HepG2 (cell line): ENCODE data around the gene DENND2A. TPM values are rescaled to one million over a fixed set of nuclear protein-coding genes. Genes with fewer than 3 reads are reported as not detected.
"Not testable (repeated sequence)": the region's sequence is repeated elsewhere in the genome, so short reads cannot be mapped to it uniquely, and the experiment has no call there.

ENCODE experiments used
- ATAC-seq: fragments of 200-7000 bp; cut with Tn5 transposase; 3 replicates; pipeline ENCODE4 v1.9.1; 2020; ENCODE audit warnings: mild to moderate bottlenecking, moderate library complexity
- BruUV-seq: library from RNA; stranded (reverse); fragments of 400-500 nt; replicated peaks from 2 replicates; lab custom pipeline; 2021; lab: Mats Ljungman, UMichigan
- CTCF ChIA-PET: fragments of 300-600 bp; formaldehyde crosslinking; extraction: SDS; loops from one replicate; lab custom pipeline; 2021; ENCODE audit warnings: low total read pairs, inconsistent platforms, low intra/inter-chr PET ratio; lab: Yijun Ruan, JAX
- POLR2A ChIA-PET: fragments of 350-600 bp; sonication (Branson Sonifier 250); formaldehyde crosslinking; loops from one replicate; lab custom pipeline; 2020; ENCODE audit warnings: antibody characterized with exemption, inconsistent platforms; lab: Yijun Ruan, JAX
- DNase-seq: peaks from one replicate; pipeline ENCODE4 v3.0.0-alpha.2; 2015; ENCODE audit warnings: low spot score
- FAIRE-seq: peaks from 3 replicates; lab custom pipeline; 2011; peaks lifted over from hg19 to GRCh38; lab: Jason Lieb, UNC
- H2AFZ ChIP-seq: one replicate; pipeline ENCODE4 v1.6.1; 2011; ENCODE audit warnings: low read length, inconsistent platforms
- H3K27ac ChIP-seq: fragments of 300-600 bp; 3 replicates; pipeline ENCODE4 v1.8.0; 2011; ENCODE audit warnings: mixed run types, mild to moderate bottlenecking, mixed read lengths, low read length, inconsistent platforms; ENCODE audit not compliant: insufficient read depth; ENCODE audit errors: extremely low read length
- H3K27me3 ChIP-seq, 2 experiments: fragments of 200-600 bp in 1 of 2; 2 replicates in 1 of 2; 3 replicates in 1 of 2; pipeline versions ENCODE4 v1.6.0 to v1.8.0; 2011; ENCODE audit warnings: low read length in 2 of 2, mild to moderate bottlenecking in 2 of 2, moderate library complexity in 2 of 2, inconsistent platforms in 1 of 2; ENCODE audit not compliant: insufficient read depth in 2 of 2, control insufficient read depth in 1 of 2
- H3K36me3 ChIP-seq, 2 experiments: fragments of 200-600 bp in 1 of 2; replicated peaks in 1 of 2; 2 replicates in 1 of 2; 3 replicates in 1 of 2; pipeline versions ENCODE4 v1.5.1 to v1.8.0; 2011; ENCODE audit warnings: low read length in 2 of 2, inconsistent platforms in 1 of 2; ENCODE audit not compliant: insufficient read depth in 2 of 2, control insufficient read depth in 1 of 2
- H3K4me1 ChIP-seq: 2 replicates; pipeline ENCODE4 v1.5.1; 2012; ENCODE audit warnings: low read length, inconsistent platforms; ENCODE audit not compliant: insufficient read depth
- H3K4me2 ChIP-seq: 2 replicates; pipeline ENCODE4 v1.6.0; 2011; ENCODE audit warnings: low read depth, low read length, inconsistent platforms
- H3K4me3 ChIP-seq, 3 experiments: fragments of 200-600 bp in 1 of 3; sonication (generic), shearing (Covaris generic) in 1 of 3; replicated peaks in 1 of 3; 2 replicates each; pipeline ENCODE4 v1.5.1; 2011 to 2016; ENCODE audit warnings: low read length in 3 of 3, inconsistent platforms in 2 of 3, low read depth in 2 of 3, mild to moderate bottlenecking in 2 of 3, control low read depth in 1 of 3, mixed read lengths in 1 of 3; ENCODE audit not compliant: insufficient read depth in 1 of 3
- H3K79me2 ChIP-seq: one replicate; pipeline ENCODE4 v1.6.1; 2011; ENCODE audit warnings: low read length, inconsistent platforms; ENCODE audit not compliant: insufficient read depth
- H3K9ac ChIP-seq: 2 replicates; pipeline ENCODE4 v1.6.0; 2011; ENCODE audit warnings: mild to moderate bottlenecking, low read depth, low read length, inconsistent platforms; ENCODE audit not compliant: insufficient read depth
- H3K9me3 ChIP-seq: 2 replicates; pipeline ENCODE4 v1.5.1; 2012; ENCODE audit warnings: mild to moderate bottlenecking, low read length
- H4K20me1 ChIP-seq: 2 replicates; pipeline ENCODE4 v1.6.0; 2011; ENCODE audit warnings: inconsistent platforms, mild to moderate bottlenecking, low read length, moderate library complexity; ENCODE audit not compliant: insufficient read depth
- ARNTL ChIP-seq: sonication (generic); formaldehyde crosslinking; IDR thresholded peaks from 2 replicates; pipeline ENCODE4 v1.4.0; 2020; ENCODE audit warnings: mild to moderate bottlenecking, missing genetic modification reagents
- CTCF ChIP-seq: sonication (generic); formaldehyde crosslinking; IDR thresholded peaks from 2 replicates; pipeline ENCODE4 v1.5.0; 2020; ENCODE audit warnings: mild to moderate bottlenecking, missing genetic modification reagents, moderate library complexity
- HOXA3 ChIP-seq: sonication (generic); formaldehyde crosslinking; IDR thresholded peaks from 2 replicates; pipeline ENCODE4 v1.5.0; 2020; ENCODE audit warnings: missing genetic modification reagents
- KLF15 ChIP-seq: sonication (generic); formaldehyde crosslinking; IDR thresholded peaks from 2 replicates; pipeline ENCODE4 v1.8.1; 2023; ENCODE audit warnings: borderline replicate concordance, mild to moderate bottlenecking, inconsistent platforms, missing genetic modification reagents, mixed read lengths
- LCORL ChIP-seq, 2 experiments: fragments of 450-650 bp in 1 of 2; sonication (generic) in 1 of 2; formaldehyde crosslinking in 1 of 2; IDR thresholded peaks; 2 replicates each; pipeline versions ENCODE4 v1.5.0 to v1.6.1; 2017 to 2020; ENCODE audit warnings: antibody characterized with exemption in 1 of 2, missing genetic modification reagents in 1 of 2
- NR2F2 ChIP-seq: IDR thresholded peaks from 2 replicates; pipeline ENCODE4 v1.6.1; 2012; ENCODE audit warnings: low read depth, inconsistent platforms, borderline replicate concordance
- PHB2 ChIP-seq: fragments of 450-650 bp; IDR thresholded peaks from 2 replicates; pipeline ENCODE4 v1.6.1; 2018; ENCODE audit not compliant: partially characterized antibody
- RBFOX2 ChIP-seq: fragments of 200-400 bp; formaldehyde crosslinking; IDR thresholded peaks from 2 replicates; pipeline ENCODE4 v1.6.1; 2017; ENCODE audit warnings: low read depth, mild to moderate bottlenecking, low read length
- SIN3B ChIP-seq: fragments of 150-350 bp; IDR thresholded peaks from 2 replicates; pipeline ENCODE4 v1.6.1; 2014; ENCODE audit warnings: low read length
- SP5 ChIP-seq: IDR thresholded peaks from 2 replicates; pipeline ENCODE4 v1.6.1; 2016; ENCODE audit warnings: low read depth, borderline replicate concordance
- ZMYM4 ChIP-seq: sonication (generic); formaldehyde crosslinking; IDR thresholded peaks from 2 replicates; pipeline ENCODE4 v1.8.1; 2023; ENCODE audit warnings: mild to moderate bottlenecking, missing genetic modification reagents
- ZNF512 ChIP-seq: sonication (generic); formaldehyde crosslinking; IDR thresholded peaks from 2 replicates; pipeline ENCODE4 v1.4.0; 2020; ENCODE audit warnings: mild to moderate bottlenecking, missing genetic modification reagents
- ZNF530 ChIP-seq: sonication (generic); formaldehyde crosslinking; IDR thresholded peaks from 2 replicates; pipeline ENCODE4 v1.5.0; 2020; ENCODE audit warnings: low read depth, mild to moderate bottlenecking, missing genetic modification reagents
- ZNF678 ChIP-seq: sonication (generic); formaldehyde crosslinking; IDR thresholded peaks from 2 replicates; pipeline ENCODE4 v1.4.0; 2020; ENCODE audit warnings: mild to moderate bottlenecking, missing genetic modification reagents
- ZNF777 ChIP-seq: sonication (generic); formaldehyde crosslinking; IDR thresholded peaks from 2 replicates; pipeline ENCODE4 v1.4.0; 2020; ENCODE audit warnings: missing genetic modification reagents
- WGBS: methylation state at CpG from one replicate; pipeline ENCODE4 v1.1.6; 2017; ENCODE audit warnings: low lambda C conversion rate; 5-methylcytosine and 5-hydroxymethylcytosine counted together
- in situ Hi-C: cut with HindIII; loops from 2 replicates; pipeline ENCODE4 v1.10.0; 2017; ENCODE audit warnings: low pct_unique_long_range_greater_than_20kb; ENCODE audit not compliant: extremely low pct_ligation_motif_present
- intact Hi-C: fragments of 100-400 bp; cut with micrococcal nuclease; formaldehyde crosslinking; loops from one replicate; pipeline ENCODE4 v1.10.0; 2022; ENCODE audit not compliant: unreplicated experiment
- polyA plus RNA-seq, 8 experiments: library from polyadenylated mRNA; depleted of rRNA in 3 of 8; stranded (reverse) in 7 of 8; unstranded in 1 of 8; fragments of >200 nt; fragmentation: Illumina TruSeq in 4 of 8; extraction: Trizol in 4 of 8; gene quantifications; 2 replicates each; pipeline versions ENCODE4 v1.2.1 to v1.2.3, GENCODE V29; 2011 to 2016; ENCODE audit warnings: low read depth in 4 of 8, missing spikeins in 1 of 8, mixed read lengths in 1 of 8; ENCODE audit not compliant: insufficient read depth in 1 of 8
- total RNA-seq, 5 experiments: library from RNA; depleted of rRNA; stranded (reverse); fragments of >200 nt; fragmentation: Illumina TruSeq; extraction: Trizol; gene quantifications; 2 replicates each; pipeline ENCODE4 v1.2.3, GENCODE V29; 2016; ENCODE audit warnings: low read depth in 1 of 5

DENND2A gene
- total and polyA plus RNA-seq, 2 of the 13 experiments (the other 11 are each of a cell fraction or from before 2014, with no cell fraction given) = not detected

- no peak for TF ChIP-seq ZNF777 (CRISPR knock-in tag)
- TF ChIP-seq NR2F2 = no peak
- TF ChIP-seq RBFOX2 = no peak
- TF ChIP-seq ZMYM4 (CRISPR knock-in tag) = no peak
- no peak for TF ChIP-seq ZNF678 (CRISPR knock-in tag)
These were observed 26.9 kb upstream of the DENND2A start (continued) for GRCh38 chr7:140667476-140667875.

- H3K9me3 ChIP-seq, H3K4me2 ChIP-seq, BruUV-seq, H3K4me3 ChIP-seq, H3K27ac ChIP-seq, H2AFZ ChIP-seq, DNase-seq, POLR2A ChIA-PET, H4K20me1 ChIP-seq, CTCF ChIA-PET, H3K9ac ChIP-seq, H3K36me3 ChIP-seq, FAIRE-seq, in situ Hi-C loops, intact Hi-C loops, ATAC-seq, H3K79me2 ChIP-seq, H3K4me1 ChIP-seq: not testable (repeated sequence)
- H3K27me3 ChIP-seq = peaks cover 0 to 19% of the 10 kb centered on the region in 2 experiments; a peak in 2 of 5 replicates
- 80% methylated on average over 2 of the region's 2 CpGs for WGBS
These were observed 22.3 kb upstream of the DENND2A start for GRCh38 chr7:140662938-140663337.

GRCh38 chr7:140661124-140661523 is 20.5 kb upstream of the DENND2A start:
- peak overlapping the region; percentile 45 for H3K4me2 ChIP-seq
- DNase-seq = no peak
- intact Hi-C loops = no loop called here
- no peaks in the 10 kb centered on the region for H3K79me2 ChIP-seq
- BruUV-seq = no TSS peak
- no peaks in the 10 kb centered on the region for H3K9me3 ChIP-seq
- no peak for FAIRE-seq
- CTCF ChIA-PET = no interaction called here
- H3K4me3 ChIP-seq = no peak overlapping the region
- in situ Hi-C loops = no loop called here
- no peaks in the 10 kb centered on the region for H4K20me1 ChIP-seq
- POLR2A ChIA-PET = no interaction called here
- no peaks in the 10 kb centered on the region for H3K36me3 ChIP-seq
- no peak overlapping the region for H3K9ac ChIP-seq
- H3K4me1 ChIP-seq = peaks cover 16% of the 10 kb centered on the region
- no peak overlapping the region for H3K27ac ChIP-seq
- no peak overlapping the region for H2AFZ ChIP-seq
- H3K27me3 ChIP-seq = peaks cover 0 to 13% of the 10 kb centered on the region in 2 experiments; a peak in 2 of 5 replicates
- peak; percentile 33; the same call in 1 of the 3 replicates for ATAC-seq
- WGBS = 1% methylated on average over 2 of the region's 2 CpGs
- no peak for TF ChIP-seq ZNF512 (CRISPR knock-in tag)
- no peak for TF ChIP-seq SIN3B
- no peak for TF ChIP-seq HOXA3
- no peak for TF ChIP-seq LCORL (IDR thresholded peaks at IDR 0.05)
- TF ChIP-seq LCORL (CRISPR knock-in tag; IDR thresholded peaks at IDR 0.05) = no peak
- TF ChIP-seq ZNF530 (CRISPR knock-in tag) = no peak
- TF ChIP-seq SP5 (CRISPR knock-in tag) = no peak
- TF ChIP-seq PHB2 = no peak
- TF ChIP-seq KLF15 = no peak
- no peak for TF ChIP-seq ARNTL
- TF ChIP-seq CTCF = peak; percentile 43
